ENCODE measurements around the gene HS2ST1.

- TF ChIP-seq POLR2AphosphoS5 (IDR thresholded peaks at IDR 0.05) (no peak), CTCF (IDR thresholded peaks at IDR 0.05) (no peak)
Measured at GRCh38 chr1:87108228-87108627, 193.8 kb downstream of the HS2ST1 start.
